Esophagus muscularis mucosa (tissue), 4 donors: ENCODE measurements around the gene LHX8.

Source experiments
- CTCF ChIP-seq, 3 experiments: fragments of 200-600 bp in 2 of 3; fragments of 450-650 bp in 1 of 3; sonication (generic) in 2 of 3; IDR thresholded peaks; one replicate each; pipeline ENCODE4 v1.5.1; 2017 to 2019; ENCODE audit warnings: antibody characterized with exemption in 3 of 3, mild to moderate bottlenecking in 2 of 3, moderate library complexity in 1 of 3
- EP300 ChIP-seq: sonication (generic); formaldehyde crosslinking; IDR thresholded peaks from one replicate; pipeline ENCODE4 v1.6.1; 2017; ENCODE audit warnings: antibody characterized with exemption
- POLR2A ChIP-seq: fragments of 450-650 bp; IDR thresholded peaks from one replicate; pipeline ENCODE4 v1.6.1; 2017; ENCODE audit warnings: antibody characterized with exemption, moderate library complexity, mild to moderate bottlenecking, low read depth
- POLR2AphosphoS5 ChIP-seq, 2 donors: sonication (generic); formaldehyde crosslinking; IDR thresholded peaks; one replicate each; pipeline ENCODE4 v1.6.1; 2017; ENCODE audit warnings: antibody characterized with exemption in 2 of 2

- TF ChIP-seq CTCF (IDR thresholded peaks at IDR 0.05) (no peak), POLR2AphosphoS5 (IDR thresholded peaks at IDR 0.05) (no peak), EP300 (no peak), POLR2A (no peak)
Observed at GRCh38 chr1:75132242-75132811, 1.9 kb upstream of the LHX8 start.
